ENCODE data around the gene DBNDD2.

The DBNDD2 gene

DNA sequence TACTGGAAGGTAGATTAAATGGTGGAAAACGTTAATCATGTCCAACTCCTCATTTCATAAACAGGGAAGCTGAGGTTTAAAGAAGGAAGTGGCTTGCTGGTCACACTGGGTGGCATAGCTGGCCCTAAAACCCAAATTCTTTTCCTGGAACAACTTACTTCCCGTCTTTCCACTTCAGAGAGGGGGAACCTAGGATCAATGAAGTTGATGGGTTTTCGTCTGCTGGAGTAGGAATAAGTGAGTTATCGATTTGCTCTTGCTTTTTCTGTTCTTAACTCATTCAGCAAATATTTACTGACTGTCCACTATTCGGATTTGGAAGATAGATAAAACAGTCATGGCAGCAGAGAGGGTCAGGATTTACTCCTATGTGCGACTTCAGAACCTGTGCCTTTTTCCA is 46.3 kb upstream of the DBNDD2 start:
- no peak for TF ChIP-seq EZH2phosphoT487 (conservative IDR thresholded peaks at IDR 0.05; ENCODE audit: low read length)
- TF ChIP-seq, protein P1, sequence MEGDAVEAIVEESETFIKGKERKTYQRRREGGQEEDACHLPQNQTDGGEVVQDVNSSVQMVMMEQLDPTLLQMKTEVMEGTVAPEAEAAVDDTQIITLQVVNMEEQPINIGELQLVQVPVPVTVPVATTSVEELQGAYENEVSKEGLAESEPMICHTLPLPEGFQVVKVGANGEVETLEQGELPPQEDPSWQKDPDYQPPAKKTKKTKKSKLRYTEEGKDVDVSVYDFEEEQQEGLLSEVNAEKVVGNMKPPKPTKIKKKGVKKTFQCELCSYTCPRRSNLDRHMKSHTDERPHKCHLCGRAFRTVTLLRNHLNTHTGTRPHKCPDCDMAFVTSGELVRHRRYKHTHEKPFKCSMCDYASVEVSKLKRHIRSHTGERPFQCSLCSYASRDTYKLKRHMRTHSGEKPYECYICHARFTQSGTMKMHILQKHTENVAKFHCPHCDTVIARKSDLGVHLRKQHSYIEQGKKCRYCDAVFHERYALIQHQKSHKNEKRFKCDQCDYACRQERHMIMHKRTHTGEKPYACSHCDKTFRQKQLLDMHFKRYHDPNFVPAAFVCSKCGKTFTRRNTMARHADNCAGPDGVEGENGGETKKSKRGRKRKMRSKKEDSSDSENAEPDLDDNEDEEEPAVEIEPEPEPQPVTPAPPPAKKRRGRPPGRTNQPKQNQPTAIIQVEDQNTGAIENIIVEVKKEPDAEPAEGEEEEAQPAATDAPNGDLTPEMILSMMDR (IDR thresholded peaks at IDR 0.05; ENCODE audit: insufficient read depth, low read length, poor library complexity, severe bottlenecking) = no peak
- H3K9me3 ChIP-seq (ENCODE audit: insufficient read depth, low read length) = no peaks in the 10 kb centered on the region
- no peaks in the 10 kb centered on the region for H3K9me2 ChIP-seq (replicated peaks; ENCODE audit: insufficient read depth, low read length)
- no peaks in the 10 kb centered on the region for H4K20me1 ChIP-seq (ENCODE audit: low read depth, low read length)
- no peak overlapping the region for H3K4me3 ChIP-seq (ENCODE audit: insufficient read depth, low read length, poor library complexity, severe bottlenecking)
- no peaks in the 10 kb centered on the region; the same call in 1 of the 2 replicates for H3K79me2 ChIP-seq (ENCODE audit: insufficient read depth, low read length)
- no peak overlapping the region for H3K9ac ChIP-seq (ENCODE audit: low read length)
- no peak overlapping the region for H3K27ac ChIP-seq (ENCODE audit: low read depth, low read length)
- H3K36me3 ChIP-seq (ENCODE audit: low read length) = peaks cover 8% of the 10 kb centered on the region; the same call in 1 of the 2 replicates
- no peaks in the 10 kb centered on the region; the same call in 1 of the 2 replicates for H3F3A ChIP-seq (ENCODE audit: insufficient read depth)
- no peaks in the 10 kb centered on the region for H3K27me3 ChIP-seq (ENCODE audit: low read length)
- no peak overlapping the region for H2AFZ ChIP-seq (ENCODE audit: low read depth, low read length, severe bottlenecking)
- H3K4me2 ChIP-seq (ENCODE audit: low read depth, low read length, poor library complexity, severe bottlenecking) = peak overlapping the region; percentile 18

DNA sequence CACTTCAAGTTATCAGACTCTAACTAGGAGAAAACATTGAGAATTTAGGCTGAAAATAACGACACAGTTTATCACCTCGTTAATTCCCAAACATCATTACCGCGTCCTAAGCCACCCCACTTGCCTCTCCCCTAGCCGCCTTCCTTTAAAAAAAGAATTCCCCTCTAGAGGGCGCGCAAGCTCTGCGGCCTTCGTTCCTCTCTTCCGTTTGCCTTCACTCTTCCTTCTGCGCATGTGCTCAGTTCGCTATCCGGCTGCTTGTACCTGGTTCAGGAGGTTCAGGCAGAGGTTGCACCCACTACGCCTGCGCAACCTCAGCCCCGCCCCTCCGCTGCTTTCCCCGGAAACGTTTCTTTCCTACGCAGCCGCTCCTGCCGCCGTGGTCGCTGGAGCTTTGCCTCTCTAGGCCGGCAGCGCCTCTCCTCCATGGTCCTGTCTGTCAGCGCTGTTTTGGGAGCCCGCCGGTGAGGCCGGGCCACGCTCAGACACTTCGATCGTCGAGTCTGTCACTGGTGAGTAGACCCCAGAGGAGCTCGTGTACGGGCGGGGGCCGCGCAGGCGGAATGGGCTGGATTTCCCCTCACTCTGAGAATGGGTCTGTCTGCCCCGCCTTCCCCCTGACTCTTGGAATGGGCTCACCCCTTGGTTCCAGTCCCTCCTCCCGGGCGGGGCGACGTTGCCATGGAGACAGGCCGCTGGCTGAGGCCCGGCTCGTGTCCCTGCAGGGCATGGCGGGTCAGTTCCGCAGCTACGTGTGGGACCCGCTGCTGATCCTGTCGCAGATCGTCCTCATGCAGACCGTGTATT is 45.1 kb upstream of the DBNDD2 start, which contains the start of gene SYS1:
TSS of gene SYS1 (plus strand) at position 353 of the 807 bp plus-strand sequence. CDS start at position 729, 376 bp downstream.
- Histone ChIP-seq H4K20me1 (ENCODE audit: low read depth, low read length) (no peaks in the 10 kb centered on the region), H3F3A (ENCODE audit: insufficient read depth) (peaks cover 8% of the 10 kb centered on the region), H3K4me3 (ENCODE audit: insufficient read depth, low read length, poor library complexity, severe bottlenecking) (peak within 1 kb of the TSS; percentile 85), H2AFZ (ENCODE audit: low read depth, low read length, severe bottlenecking) (peak within 1 kb of the TSS; percentile 79), H3K27ac (ENCODE audit: low read depth, low read length) (peak within 1 kb of the TSS; percentile 73), H3K27me3 (ENCODE audit: low read length) (no peaks in the 10 kb centered on the region), H3K9ac (ENCODE audit: low read length) (peak within 1 kb of the TSS; percentile 78), H3K4me2 (ENCODE audit: low read depth, low read length, poor library complexity, severe bottlenecking) (peak within 1 kb of the TSS; percentile 71), H3K9me3 (ENCODE audit: insufficient read depth, low read length) (no peaks in the 10 kb centered on the region), H3K79me2 (ENCODE audit: insufficient read depth, low read length) (no peaks in the 10 kb centered on the region; the same call in 1 of the 2 replicates), H3K9me2 (replicated peaks; ENCODE audit: insufficient read depth, low read length) (no peaks in the 10 kb centered on the region), H3K36me3 (ENCODE audit: low read length) (peaks cover 15% of the 10 kb centered on the region; the same call in 1 of the 2 replicates)
- TF ChIP-seq, protein P1 (IDR thresholded peaks at IDR 0.05; ENCODE audit: insufficient read depth, low read length, poor library complexity, severe bottlenecking) = peak; percentile 54
- no peak for TF ChIP-seq EZH2phosphoT487 (conservative IDR thresholded peaks at IDR 0.05; ENCODE audit: low read length)

DNA sequence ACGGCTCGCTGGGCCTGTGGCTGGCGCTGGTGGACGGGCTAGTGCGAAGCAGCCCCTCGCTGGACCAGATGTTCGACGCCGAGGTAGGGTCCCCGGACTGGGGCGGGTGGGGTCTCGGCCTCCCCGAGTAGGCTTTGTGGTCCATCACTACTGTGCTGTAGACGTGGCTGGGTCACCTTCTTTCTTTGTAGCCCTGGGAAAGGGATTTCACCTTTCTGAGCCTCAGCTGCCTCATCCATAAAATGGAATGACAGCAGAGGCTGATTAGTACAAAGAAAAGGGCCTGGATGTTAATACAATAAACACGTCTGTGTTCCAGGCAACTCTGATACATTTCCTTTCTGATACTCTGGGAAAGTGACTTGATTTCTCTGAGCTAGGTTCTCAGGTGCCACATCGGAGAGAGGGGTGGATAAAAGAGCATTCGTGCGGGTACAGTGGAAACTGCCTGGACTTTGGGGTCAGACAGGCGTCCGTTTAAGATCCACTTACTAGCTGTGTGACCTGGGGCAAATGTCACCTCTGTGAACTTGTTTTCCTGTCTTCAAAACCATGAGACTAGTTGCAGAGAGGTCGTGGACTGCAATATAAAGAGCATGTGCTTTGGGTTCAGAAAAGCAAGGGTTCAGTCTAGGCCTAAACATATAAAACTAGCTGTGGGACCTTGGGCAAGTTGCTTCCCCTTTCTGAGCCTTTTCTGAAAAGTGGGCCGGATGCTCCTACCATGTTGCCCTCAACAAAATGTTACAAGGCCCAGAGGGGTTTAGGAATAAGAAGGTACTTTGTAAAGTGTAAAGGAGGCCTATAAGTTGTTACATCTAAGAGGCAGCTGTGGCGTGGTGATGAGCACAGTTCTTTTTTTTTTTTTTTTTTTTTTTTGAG is 44.2 kb upstream of the DBNDD2 start:
- Histone ChIP-seq H3K9me3 (ENCODE audit: insufficient read depth, low read length) (no peaks in the 10 kb centered on the region), H3K9me2 (replicated peaks; ENCODE audit: insufficient read depth, low read length) (no peaks in the 10 kb centered on the region), H3K27me3 (ENCODE audit: low read length) (no peaks in the 10 kb centered on the region), H3F3A (ENCODE audit: insufficient read depth) (peaks cover 8% of the 10 kb centered on the region), H2AFZ (ENCODE audit: low read depth, low read length, severe bottlenecking) (no peak overlapping the region), H3K36me3 (ENCODE audit: low read length) (peaks cover 15% of the 10 kb centered on the region; the same call in 1 of the 2 replicates), H3K27ac (ENCODE audit: low read depth, low read length) (peak overlapping the region; percentile 73), H3K4me3 (ENCODE audit: insufficient read depth, low read length, poor library complexity, severe bottlenecking) (peak overlapping the region; percentile 85), H3K9ac (ENCODE audit: low read length) (peak overlapping the region; percentile 78), H3K79me2 (ENCODE audit: insufficient read depth, low read length) (no peaks in the 10 kb centered on the region; the same call in 1 of the 2 replicates), H4K20me1 (ENCODE audit: low read depth, low read length) (no peaks in the 10 kb centered on the region), H3K4me2 (ENCODE audit: low read depth, low read length, poor library complexity, severe bottlenecking) (peak overlapping the region; percentile 71)
- no peak for TF ChIP-seq EZH2phosphoT487 (conservative IDR thresholded peaks at IDR 0.05; ENCODE audit: low read length)
- TF ChIP-seq, protein P1 (IDR thresholded peaks at IDR 0.05; ENCODE audit: insufficient read depth, low read length, poor library complexity, severe bottlenecking) = no peak

All from SU-DHL-6 (cell line).